ENCODE measurements around the gene MYLK3.

DNA sequence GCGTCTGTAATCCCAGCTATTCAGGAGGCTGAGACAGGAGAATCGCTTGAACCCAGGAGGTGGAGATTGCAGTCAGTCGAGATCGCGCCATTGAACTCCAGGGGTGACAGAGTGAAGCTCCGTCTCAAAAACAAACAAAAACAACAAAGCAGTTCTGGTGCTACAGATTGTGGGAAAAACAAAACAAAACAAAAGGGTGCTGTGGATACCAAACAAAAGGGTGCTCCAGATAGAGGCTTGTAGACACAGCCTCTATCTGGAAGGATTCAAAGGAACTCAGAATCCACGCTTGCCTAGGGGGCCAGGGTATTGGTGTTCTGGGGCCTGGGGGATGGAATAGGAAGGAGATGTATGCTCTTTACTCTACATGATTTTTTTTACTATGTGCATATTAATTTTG, 2.5 kb downstream of the MYLK3 start:
- TF ChIP-seq, protein P1, sequence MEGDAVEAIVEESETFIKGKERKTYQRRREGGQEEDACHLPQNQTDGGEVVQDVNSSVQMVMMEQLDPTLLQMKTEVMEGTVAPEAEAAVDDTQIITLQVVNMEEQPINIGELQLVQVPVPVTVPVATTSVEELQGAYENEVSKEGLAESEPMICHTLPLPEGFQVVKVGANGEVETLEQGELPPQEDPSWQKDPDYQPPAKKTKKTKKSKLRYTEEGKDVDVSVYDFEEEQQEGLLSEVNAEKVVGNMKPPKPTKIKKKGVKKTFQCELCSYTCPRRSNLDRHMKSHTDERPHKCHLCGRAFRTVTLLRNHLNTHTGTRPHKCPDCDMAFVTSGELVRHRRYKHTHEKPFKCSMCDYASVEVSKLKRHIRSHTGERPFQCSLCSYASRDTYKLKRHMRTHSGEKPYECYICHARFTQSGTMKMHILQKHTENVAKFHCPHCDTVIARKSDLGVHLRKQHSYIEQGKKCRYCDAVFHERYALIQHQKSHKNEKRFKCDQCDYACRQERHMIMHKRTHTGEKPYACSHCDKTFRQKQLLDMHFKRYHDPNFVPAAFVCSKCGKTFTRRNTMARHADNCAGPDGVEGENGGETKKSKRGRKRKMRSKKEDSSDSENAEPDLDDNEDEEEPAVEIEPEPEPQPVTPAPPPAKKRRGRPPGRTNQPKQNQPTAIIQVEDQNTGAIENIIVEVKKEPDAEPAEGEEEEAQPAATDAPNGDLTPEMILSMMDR (IDR thresholded peaks at IDR 0.05): no peak
- no peak for TF ChIP-seq POLR2A (IDR thresholded peaks at IDR 0.05)
- no peak for TF ChIP-seq POLR2AphosphoS5 (IDR thresholded peaks at IDR 0.05)

Data from prostate gland (tissue), 2 donors.